GM18508 (cell line): Measurements from ENCODE around the gene GET4.
"Not testable (repeated sequence)": the region's sequence is repeated elsewhere in the genome, so short reads cannot be mapped to it uniquely, and the experiment has no call there.

Source experiments
- ATAC-seq: cut with Tn5 transposase; IDR thresholded peaks from one replicate; pipeline ENCODE4 v1.9.1; 2021; ENCODE audit warnings: moderate number of reproducible peaks; ENCODE audit not compliant: insufficient read depth, unreplicated experiment

The GET4 gene

DNA sequence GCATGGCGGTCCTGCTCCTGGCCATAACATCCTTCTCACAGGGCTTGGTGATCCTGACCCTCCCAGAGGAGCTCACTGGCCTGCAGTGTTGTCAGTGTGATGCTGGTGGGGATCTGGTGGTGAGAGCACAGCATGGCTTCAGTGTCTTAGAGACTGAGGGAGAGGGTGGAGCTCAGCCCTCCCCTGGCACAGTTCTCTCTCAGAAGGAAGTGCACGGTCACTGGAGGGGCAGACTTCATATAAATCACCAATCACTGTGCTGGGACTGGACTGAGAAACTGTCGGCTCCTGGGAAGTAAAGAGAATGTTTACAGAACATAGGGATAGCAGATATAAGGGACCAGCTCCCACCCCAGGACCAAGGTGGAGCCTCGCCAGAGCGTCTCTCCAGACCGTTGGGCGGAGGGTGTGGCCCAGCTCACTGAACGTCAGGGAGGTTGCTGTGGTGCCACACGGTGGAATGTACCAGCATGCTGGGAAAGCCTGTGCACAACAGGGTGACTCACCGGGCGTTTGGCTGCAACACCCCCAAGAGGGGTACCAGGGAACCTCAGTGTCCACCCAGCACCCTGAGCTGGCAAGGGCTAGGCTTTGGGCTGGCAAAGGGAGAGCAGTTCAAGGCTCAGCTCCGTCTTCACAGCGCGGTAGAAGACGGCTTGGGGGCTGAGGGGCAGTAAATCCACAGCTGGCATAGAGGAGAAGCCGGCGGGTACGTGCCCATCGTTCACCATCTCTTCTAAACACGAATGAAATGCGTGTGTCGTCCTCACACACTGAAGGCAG lies 8.8 kb upstream of the GET4 start:
- ATAC-seq, result no peak

DNA sequence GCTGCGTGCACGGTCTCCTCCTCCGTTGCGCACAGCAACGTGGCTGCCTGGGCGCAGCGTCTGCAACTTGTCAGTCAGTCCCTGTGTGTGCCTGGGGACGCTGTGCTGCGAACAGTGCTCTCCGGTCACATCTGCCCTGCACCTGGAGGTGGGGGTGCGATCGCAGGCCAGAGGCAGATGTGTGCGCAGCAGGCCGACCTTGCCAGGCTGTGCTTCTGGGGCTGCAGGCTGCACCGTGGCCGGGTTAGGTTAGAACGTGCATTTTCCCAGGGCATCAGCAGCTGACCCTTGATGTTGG lies 8.2 kb upstream of the GET4 start:
- ATAC-seq, result no peak

DNA sequence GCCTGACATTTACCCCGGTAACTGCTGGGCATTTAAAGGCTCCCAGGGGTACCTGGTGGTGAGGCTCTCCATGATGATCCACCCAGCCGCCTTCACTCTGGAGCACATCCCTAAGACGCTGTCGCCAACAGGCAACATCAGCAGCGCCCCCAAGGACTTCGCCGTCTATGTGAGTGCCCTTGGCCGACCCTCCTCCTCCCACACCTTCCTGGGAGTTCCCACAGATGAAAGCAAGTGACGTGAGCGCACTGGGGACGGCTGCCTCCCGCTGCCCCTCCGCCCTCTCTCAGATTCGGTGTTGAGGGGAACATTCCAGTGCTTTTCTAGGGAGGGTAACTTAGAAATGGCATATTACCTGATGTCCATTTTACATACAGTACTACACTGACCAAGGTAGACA lies 7.0 kb upstream of the GET4 start:
- no peak for ATAC-seq

DNA sequence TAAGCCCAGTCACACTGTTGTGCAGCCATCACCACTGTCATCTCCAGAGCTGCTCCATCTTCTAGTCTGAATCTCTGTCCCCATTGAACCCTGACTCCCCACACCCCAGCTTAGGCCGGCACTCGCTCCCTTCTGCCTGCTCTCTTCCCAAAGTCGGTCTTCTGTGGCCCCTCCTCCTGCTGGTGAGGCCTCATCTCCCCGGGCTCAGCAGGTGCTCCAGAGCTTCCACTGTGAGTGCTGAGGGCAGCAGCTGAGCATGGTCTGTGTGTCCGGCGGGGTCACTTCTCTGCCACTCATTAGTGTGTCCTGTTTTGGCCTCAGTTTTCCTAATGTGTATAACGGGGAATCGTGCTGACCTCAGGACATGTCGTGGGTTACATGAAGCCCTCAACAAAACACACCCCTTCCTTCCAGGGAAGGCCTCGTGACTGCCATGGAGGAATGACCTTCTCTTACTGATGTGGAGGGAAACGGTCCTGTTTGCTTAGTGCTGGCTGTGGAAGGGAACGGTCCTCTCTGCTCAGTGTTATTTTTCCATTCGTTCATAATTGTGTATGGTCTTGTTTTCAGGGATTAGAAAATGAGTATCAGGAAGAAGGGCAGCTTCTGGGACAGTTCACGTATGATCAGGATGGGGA lies 4.3 kb upstream of the GET4 start:
- no peak for ATAC-seq

DNA sequence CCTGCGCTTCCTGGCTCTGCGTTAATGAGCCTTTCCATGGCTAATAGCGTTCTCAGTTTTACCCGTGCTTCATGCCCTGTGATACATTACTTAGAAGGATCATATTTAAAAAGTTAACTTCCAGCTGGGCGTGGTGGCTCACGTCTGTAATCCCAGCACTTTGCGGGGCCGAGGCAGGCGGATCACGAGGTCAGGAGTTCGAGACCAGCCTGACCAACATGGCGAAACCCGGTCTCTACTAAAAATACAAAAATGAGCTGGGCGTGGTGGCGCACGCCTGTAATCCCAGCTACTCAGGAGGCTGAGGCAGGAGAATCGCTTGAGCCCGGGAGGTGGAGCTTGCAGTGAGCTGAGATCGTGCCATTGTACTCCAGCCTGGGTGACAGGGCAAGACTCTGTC lies 3.7 kb upstream of the GET4 start:
- not testable (repeated sequence) for ATAC-seq

DNA sequence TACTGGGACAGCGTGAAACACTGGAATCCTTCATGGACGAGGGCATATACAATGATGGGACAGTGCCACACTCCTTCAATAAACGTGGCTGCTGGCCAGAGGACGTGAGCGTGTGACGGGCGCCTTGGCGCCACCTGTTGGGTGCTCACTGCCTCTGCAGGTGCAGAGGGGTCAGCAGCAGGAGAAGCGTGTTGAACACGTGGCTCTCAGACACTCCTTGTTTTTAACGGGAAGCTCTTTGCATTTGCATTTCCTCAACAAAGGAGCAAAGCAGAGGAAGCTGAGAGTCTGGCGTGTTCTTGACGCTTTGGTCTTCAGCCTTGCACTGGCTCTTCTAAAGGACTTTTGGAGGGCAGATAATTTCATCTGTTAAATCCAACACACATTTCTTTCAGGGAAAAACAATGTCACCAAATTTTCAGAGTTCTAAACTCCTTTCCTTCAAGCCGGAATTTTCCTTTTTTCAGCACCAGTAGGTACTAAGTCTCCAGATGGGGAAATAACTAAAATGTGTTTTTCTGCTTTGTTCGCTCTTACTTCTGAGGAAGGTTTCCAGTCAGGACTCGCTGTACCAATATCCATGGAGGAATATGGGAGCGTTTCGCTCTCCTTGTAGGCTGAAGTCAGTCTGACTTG lies 2.9 kb upstream of the GET4 start:
- no peak for ATAC-seq

DNA sequence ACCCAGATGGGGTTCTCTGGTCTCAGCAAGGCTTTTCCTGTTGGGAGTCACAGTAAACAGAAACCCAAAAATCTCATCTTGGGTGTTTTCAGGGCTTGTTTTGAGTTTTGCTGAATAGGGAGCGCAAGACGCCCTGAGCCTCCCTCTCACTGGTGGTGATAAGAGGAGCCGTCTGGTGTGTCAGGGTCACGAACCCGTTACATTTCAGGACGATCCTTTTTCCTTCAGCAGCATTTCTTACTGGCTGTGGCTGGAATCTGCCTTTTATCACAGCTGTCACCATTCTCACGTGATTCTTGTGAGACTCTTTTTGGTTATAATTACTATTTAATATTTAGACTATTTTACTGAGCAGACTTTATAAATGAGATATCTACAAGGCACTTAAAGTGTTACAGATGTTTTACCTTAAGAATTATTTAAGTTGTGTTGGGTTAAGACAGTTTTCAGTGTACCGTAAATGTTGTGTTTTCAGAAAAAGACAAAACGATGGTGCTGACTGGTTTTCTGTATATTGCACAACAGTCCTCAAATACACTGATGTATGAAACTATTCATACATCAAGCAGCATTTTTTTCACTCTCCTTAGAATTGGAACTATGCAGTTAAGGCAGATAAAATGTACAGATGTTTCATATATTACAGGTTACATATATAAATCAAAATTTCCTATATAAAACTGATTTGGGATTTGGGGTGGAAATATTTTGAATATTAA lies 2.2 kb upstream of the GET4 start:
- no peak for ATAC-seq

DNA sequence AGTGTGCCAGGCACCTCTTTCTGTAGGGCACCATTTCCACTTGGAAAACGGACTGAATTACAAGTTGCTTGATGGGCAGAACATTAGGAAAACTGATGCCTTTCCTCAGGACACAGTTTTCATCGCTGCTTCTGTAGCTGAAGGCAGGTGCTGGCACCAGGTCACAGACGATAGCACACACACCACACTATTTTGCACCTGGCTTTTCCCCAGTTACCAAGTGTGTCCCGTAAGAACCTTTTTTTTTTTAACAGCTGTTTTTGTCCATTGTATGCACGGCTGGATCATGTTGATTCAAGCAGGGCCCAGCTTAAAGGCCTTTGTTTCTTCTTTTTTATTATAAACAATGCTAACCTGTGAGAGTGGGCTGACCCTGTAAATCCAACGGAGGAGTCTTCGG lies 1.3 kb upstream of the GET4 start:
- no peak for ATAC-seq

DNA sequence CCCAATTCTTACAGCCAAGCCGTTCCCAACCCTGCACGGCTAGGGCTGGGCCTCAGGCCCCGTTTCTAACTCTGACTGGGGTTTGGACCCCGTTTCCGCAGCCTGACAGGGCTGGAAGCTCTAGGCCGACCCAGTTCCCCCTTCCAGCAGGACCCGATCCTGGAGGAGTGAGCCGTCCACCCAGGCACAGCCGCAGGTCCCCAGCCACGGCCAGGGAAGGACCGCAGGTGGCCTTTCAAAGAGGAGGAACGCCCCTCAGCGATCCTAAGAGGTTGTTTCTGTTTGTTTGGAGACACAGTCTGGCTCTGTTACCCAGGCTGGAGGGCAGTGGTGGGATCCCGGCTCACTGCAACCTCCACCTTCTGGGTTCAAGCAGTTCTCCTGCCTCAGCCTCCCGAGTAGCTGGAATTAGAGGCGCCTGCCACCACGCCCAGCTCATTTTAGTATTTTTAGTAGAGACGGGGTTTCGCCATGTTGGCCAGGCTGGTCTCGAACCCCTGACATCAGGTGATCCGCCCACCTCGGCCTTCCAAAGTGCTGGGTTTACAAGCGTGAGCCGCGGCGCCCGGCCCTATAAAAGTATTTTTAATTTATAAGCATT lies 778 bp upstream of the GET4 start:
- ATAC-seq, result no peak

DNA sequence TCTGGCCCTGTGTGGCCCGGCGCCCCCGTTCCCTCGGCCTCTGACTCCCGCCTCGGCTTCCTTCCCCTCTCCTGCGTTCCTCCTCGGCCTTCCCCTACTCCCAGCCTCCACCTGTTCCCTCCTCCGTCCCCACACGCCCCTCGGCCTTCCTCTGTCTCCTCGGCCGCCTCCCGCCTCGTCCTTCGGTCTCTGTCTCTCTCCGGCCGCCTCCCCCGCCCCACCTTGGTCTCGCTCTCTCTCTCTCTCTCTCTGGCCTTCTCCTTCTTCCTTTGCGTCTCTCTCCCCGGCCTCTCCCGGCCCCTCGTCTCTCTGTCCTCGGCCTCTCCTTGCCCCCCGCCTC lies 588 bp downstream of the GET4 start:
- ATAC-seq, result no peak

DNA sequence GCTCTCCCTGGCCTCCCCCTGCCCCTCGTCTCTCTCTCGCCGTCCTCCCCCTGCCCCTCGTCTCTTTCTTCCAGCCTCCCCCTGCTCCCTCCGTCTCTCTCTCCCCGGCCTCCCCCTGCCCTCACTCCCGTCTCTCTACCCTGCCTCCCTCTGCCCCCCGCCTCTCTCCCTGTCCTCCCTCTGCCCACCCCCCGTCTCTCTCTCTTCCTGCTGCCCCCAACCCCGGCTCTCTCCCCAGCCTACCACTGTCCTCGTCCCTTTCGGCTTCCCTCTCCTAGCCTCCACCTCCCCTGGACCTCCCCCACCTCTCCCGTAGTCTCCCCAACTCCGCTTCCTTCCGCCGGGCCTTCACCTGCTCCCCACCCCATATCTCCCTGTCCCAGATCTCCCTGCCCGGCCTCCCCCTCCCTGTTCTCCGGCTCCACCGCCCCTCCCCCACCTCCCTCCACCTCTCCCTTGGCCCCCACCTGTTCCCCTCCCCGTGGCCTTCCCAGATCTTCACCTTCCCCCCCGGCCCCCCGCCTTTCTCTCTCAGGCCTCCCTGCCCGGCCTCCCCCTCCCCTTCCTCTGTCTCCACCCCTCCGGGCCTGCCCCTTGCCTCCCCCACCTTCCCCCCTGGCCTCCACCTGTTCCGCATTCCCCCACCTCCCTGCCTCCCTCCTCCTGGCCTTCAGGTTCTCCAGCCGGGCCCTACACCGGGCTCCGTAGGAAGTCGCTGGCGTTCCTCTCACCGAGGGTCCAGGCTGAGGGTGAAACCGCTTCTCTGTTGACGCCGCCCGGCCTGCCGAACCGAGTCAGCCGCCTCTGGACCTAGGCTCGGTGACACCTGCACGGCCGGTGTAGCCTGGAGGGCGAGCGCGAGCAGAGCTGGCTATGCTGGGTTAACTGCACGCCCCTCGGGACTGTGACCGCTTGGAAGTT lies 1.2 kb downstream of the GET4 start:
- ATAC-seq, result no peak

DNA sequence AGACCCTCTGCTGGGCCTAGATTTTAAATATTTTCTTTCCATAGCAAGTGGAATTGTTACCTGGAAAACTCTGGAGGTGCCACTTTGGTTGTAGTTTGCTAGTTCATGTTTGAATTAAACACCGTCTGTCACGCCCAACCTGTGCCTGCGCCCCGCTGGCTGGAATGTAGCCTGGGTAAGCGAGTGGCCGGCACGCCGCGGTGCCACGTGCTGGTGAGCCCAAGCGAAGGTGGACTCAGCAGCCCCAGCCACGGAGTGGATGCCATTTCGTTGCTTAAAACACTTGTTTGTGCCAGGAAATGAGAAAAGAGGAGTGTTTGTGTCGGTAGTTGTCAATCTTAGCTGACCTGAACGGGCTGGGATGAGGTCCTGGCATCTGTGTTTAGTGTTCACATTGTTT lies 2.7 kb downstream of the GET4 start:
- ATAC-seq, result no peak

DNA sequence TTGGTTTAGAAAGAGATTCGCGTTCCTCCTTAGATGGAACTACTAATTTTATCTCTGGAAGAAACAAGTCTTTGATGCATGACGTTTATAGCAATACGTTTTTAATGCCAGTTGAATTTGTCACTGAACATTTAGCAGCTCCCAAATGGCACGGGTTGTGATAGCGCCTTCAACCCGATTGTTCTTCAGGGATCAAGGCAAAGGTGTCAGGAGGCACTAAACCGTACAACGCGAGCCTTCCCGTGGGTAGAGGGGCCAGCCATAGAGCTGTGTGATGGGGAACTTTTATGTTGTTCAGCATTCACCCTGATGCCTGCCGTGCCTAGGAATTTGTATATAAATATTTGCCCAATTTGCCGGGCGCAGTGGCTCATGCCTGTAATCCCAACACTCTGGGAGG lies 3.4 kb downstream of the GET4 start:
- no peak for ATAC-seq

DNA sequence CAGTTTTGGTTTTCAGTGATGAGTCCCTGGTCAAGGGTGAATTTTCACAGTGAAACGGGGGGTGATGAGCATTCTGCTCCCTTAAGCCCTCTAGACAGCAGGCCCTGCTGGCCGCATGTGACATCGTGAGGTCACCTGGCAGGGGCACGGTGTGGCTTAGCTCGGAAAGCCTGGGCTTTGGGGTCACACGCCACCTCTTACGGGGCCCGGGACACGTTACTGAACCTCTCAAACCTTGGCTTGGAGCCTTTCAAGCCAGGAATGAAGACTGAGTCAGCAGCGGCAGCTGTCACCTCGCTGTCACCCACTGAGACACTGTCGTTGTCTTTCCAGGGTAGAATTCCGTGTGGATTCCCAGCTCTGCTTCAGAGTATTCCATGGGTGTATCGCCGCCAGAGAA lies 4.1 kb downstream of the GET4 start:
- no peak for ATAC-seq

DNA sequence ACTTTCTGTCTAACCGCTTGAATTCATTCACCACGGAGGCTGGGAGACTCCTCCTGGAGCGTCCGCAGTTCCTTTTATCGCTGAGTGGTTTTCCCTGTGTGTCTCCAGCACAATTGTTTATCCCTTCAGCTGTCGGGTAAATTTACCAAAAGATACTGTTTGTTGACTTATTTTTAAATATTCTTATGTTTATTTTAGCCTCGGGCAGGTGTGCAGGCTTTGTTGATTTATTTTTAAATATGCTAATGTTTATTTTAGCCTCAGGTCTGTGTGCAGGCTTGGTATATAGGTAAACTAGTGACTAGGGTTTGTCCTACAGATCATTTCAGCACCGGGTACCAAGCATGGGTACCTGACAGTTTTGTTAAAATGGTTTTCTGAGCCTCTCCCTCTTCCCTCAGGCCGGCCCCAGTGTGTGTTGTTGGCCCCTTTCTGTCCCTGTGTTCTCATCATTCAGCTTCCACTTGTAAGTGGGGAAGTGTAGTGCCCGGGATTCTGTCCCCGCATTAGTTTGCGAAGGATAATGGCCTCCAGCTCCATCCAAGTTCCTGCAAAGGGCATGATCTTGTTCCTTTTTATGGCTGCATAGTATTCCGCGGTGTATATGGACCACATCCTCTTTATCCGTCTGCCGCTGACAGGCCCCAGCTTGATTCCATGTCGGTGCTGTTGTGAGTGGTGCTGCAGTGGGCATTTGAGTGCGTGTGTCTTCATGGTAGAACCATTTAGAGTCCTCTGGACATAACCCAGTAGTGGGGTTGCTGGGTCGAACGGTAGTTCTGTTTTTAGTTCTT lies 5.3 kb downstream of the GET4 start:
- no peak for ATAC-seq

DNA sequence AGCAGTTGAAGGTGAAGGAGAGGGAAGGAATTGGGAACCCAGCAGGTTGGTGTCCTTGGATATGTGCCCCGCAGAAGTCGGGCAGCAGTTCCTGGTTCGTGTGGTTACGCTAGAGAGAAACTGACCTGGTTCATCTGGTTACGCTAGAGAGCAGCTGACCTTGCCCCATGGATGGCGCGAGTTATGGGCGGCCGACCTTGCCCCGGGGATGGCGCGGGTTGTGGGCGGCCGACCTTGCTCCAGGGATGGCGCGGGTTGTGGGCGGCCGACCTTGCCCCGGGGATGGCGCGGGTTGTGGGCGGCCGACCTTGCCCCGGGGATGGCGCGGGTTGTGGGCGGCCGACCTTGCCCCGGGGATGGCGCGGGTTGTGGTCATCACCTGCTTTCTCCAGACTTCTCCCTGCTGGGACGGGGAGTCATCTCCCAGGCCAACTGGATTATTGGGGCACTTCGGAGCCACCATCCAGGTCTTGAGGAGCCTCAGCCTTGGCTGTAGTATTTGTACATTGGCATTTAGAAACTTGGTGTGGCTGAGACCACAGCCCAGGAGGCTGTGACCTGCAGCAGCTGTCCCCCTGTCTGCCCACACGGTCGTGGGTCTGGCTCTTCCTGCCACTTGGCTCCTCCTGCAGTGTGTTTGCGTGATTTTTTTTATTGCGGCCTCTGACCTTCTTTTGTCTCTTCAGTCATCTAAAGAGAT lies 6.1 kb downstream of the GET4 start:
- no peak for ATAC-seq

DNA sequence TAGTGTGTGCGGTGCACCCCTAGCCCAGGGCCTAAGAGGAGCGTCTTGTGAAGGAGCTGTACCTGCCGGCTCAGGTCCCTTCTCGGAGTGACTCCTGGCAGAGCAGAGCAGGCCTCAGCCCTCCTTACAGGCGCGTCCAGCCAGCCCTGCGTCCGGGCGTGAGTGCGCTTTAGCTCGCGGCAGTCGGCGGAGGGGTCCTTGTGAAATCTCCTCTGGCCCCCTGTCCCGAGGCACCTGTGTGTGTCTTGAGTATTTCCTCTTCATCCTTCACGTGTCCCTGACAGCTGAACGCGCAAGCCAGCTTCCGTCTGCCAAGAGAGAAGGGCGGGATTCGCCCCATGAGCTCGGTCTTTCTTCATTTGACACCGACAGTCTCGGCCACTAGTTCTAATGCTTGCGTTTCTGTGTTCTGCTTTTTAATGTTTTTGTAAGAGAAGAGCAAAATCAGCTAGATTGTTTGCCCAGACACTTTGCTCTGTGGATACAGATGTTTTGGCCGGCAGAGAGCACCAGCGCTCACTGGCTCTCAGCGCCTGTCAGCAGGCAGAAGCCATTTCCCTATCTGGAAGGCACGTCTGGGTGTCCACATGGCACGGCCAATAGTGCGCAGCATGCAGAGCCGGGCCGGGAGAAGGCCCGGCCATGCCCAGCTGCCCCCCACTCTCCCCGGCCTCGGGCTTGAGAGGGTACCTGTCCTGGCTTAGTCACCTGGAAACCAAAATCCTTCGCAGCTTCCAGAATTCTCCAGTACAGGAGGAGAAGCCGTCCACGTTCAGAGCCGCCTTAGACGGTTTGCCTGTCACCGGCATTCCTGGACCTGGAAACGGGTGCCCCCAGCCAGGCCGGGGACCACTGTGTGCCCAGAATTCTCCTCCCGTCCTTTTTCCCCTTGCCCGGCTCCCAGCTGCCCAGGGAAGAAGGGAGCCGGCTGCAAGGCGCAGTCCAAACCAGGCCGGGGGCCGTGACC lies 7.0 kb downstream of the GET4 start:
- ATAC-seq, result no peak
